ENCODE data around the gene PRDM11. TPM values are rescaled to one million over a fixed set of nuclear protein-coding genes. Genes with fewer than 3 reads are reported as not detected.

PRDM11 gene
- total and polyA plus RNA-seq, 2 of the 8 experiments (the other 6 are each of a cell fraction or from before 2014, with no cell fraction given) = 3.6 to 11.7 TPM

- Histone ChIP-seq H3K79me2 (ENCODE audit: control insufficient read depth in 1 of 2, insufficient read depth in 2 of 2, low read length in 2 of 2) (no peaks in the 10 kb centered on the region), H2BK5ac (ENCODE audit: low read depth, low read length) (no peak overlapping the region), H3K23me2 (ENCODE audit: low read depth, low read length) (no peaks in the 10 kb centered on the region), H4K91ac (replicated peaks; ENCODE audit: insufficient read length, low read length) (no peak overlapping the region), H3K23ac (ENCODE audit: insufficient read length) (no peak overlapping the region), H2BK20ac (ENCODE audit: low read length) (no peak overlapping the region), H2BK15ac (ENCODE audit: low read length) (no peak overlapping the region), H2BK12ac (ENCODE audit: low read depth, low read length) (no peak overlapping the region), H3K4me3 (ENCODE audit: extremely low read depth in 1 of 4, insufficient read depth in 2 of 4, low read depth in 3 of 4, low read length in 4 of 4) (no peak overlapping the region), H2BK120ac (replicated peaks; ENCODE audit: low read depth, low read length) (no peak overlapping the region), H3K9ac (replicated peaks in 1 of 4; ENCODE audit: extremely low read depth in 1 of 4, low read depth in 3 of 4, low read length in 3 of 4) (no peak overlapping the region), H3K18ac (ENCODE audit: extremely low read depth, low read length) (no peak overlapping the region; the same call in 1 of the 2 replicates), H3K9me3 (ENCODE audit: insufficient read depth in 2 of 2, low read depth in 1 of 2, low read length in 1 of 2) (peaks cover 0 to 3% of the 10 kb centered on the region in 2 experiments; a peak in 3 of 4 replicates), H3K4me1 (replicated peaks in 1 of 4; ENCODE audit: control insufficient read depth in 3 of 4, insufficient read depth in 4 of 4, low read length in 3 of 4) (peaks cover 3 to 14% (median 7%) of the 10 kb centered on the region in 4 experiments), H3K27me3 (replicated peaks in 1 of 4; ENCODE audit: control insufficient read depth in 3 of 4, extremely low read depth in 1 of 4, insufficient read depth in 3 of 4, low read length in 3 of 4) (no peaks in the 10 kb centered on the region), H2AFZ (ENCODE audit: low read length) (no peak overlapping the region), H3K27ac (ENCODE audit: low read depth, low read length) (no peak overlapping the region), H4K20me1 (replicated peaks in 1 of 2; ENCODE audit: control insufficient read depth in 1 of 2, insufficient read depth in 2 of 2, low read length in 2 of 2) (no peaks in the 10 kb centered on the region), H4K8ac (ENCODE audit: extremely low read depth, insufficient read depth, low read length) (no peak overlapping the region), H4K5ac (ENCODE audit: insufficient read length, low read depth, low read length) (no peak overlapping the region), H3K79me1 (ENCODE audit: low read depth, low read length) (no peaks in the 10 kb centered on the region), H3K14ac (ENCODE audit: insufficient read length) (no peak overlapping the region), H3K4ac (replicated peaks; ENCODE audit: insufficient read length, low read depth, low read length) (no peak overlapping the region), H3K4me2 (ENCODE audit: insufficient read depth in 1 of 2, low read depth in 2 of 2, low read length in 2 of 2) (no peak overlapping the region), H3K56ac (replicated peaks; ENCODE audit: insufficient read length, low read depth, low read length) (no peak overlapping the region), H2AK5ac (ENCODE audit: low read depth, low read length) (no peak overlapping the region), H3K36me3 (ENCODE audit: control insufficient read depth in 2 of 4, insufficient read depth in 4 of 4, low read length in 3 of 4) (no peaks in the 10 kb centered on the region; a peak in 1 of 8 replicates)
- ChIA-PET POLR2A (ENCODE audit: partially characterized antibody) (no interaction called here), CTCF (ENCODE audit: partially characterized antibody) (interaction anchor here (0.7 to 2.4 kb wide), 16 partner anchors 9 to 134 kb away, joined by 3 to 7 read pairs (median 4); no protein-coding TSS in a partner anchor)
- no peak for FAIRE-seq
- DNase-seq (ENCODE audit: low read depth in 1 of 2, low spot score in 2 of 2) = no peak
- 75% methylated on average over 8 of the region's 8 CpGs; no CpG with 5 or more reads in 1 of the 2 experiments for WGBS, 2 experiments (ENCODE audit: extremely low coverage in 1 of 2, insufficient coverage in 1 of 2, insufficient read length in 1 of 2, insufficient replicate concordance in 2 of 2, low coverage in 1 of 2, low lambda C conversion rate in 2 of 2, missing lambda C conversion rate in 1 of 2)
- TF ChIP-seq ATF2 (IDR thresholded peaks at IDR 0.05; ENCODE audit: low read length) (no peak), CHD2 (IDR thresholded peaks at IDR 0.05; ENCODE audit: low read length) (no peak), EGR1 (IDR thresholded peaks at IDR 0.05; ENCODE audit: borderline replicate concordance, low read depth, low read length) (no peak), EP300 (IDR thresholded peaks at IDR 0.05; ENCODE audit: borderline replicate concordance in 1 of 2, low read depth in 2 of 2, low read length in 2 of 2) (no peak), CTCF (IDR thresholded peaks at IDR 0.05; ENCODE audit: control extremely low read depth in 1 of 3, insufficient read depth in 1 of 3, low read depth in 1 of 3, low read length in 3 of 3) (peak; percentile 52 to 60 (median 56)), POLR2A (IDR thresholded peaks at IDR 0.05; ENCODE audit: control extremely low read depth in 1 of 2, low read depth in 2 of 2, low read length in 2 of 2) (no peak), FOSL1 (IDR thresholded peaks at IDR 0.05; ENCODE audit: insufficient read depth, low read depth, low read length) (no peak), SUZ12 (IDR thresholded peaks at IDR 0.05; ENCODE audit: low read length) (no peak), RAD21 (IDR thresholded peaks at IDR 0.05 in 1 of 2, conservative IDR thresholded peaks at IDR 0.05 in 1 of 2; ENCODE audit: low read depth in 2 of 2, low read length in 2 of 2) (peak; percentile 58 to 69)
Observed at GRCh38 chr11:45204761-45205160, 58.3 kb downstream of the PRDM11 start.

All from H1 (cell line).